AG10803 (cell line): ENCODE measurements around the gene LYZL1.
"Not testable (repeated sequence)": the region's sequence is repeated elsewhere in the genome, so short reads cannot be mapped to it uniquely, and the experiment has no call there.

Source experiments
- DNase-seq: peaks from one replicate; pipeline ENCODE4 v3.0.0; 2010; ENCODE audit warnings: low read depth
- H3K4me3 ChIP-seq: 2 replicates; pipeline ENCODE4 v1.5.1; 2011; ENCODE audit warnings: mild to moderate bottlenecking, low read length, control low read depth
- TF ChIP-seq, protein P1 (sequence below): conservative IDR thresholded peaks from 2 replicates; pipeline ENCODE4 v1.5.1; 2011; ENCODE audit warnings: mild to moderate bottlenecking, low read length, control low read depth, inconsistent platforms

Gene LYZL1

DNA sequence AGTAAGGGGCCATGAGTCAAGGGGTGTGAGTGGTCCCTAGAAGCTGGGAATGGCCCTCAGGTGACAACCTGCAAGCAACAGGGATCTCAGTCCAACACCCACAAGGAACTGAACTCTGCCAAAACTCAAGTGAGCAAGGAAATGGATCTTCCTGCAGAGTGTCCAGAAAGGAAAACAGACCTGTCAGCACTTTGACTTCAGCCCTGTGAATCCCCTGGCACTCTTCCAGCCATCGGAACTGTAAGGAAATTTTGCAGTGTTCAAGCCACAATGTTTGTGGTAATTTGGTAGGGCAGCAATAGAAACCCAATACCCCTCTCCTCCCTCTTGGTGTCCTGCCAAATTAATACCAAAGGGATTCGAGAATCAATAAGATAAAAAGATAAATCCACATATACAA, 6.9 kb downstream of the LYZL1 start:
- DNase-seq: no peak
- TF ChIP-seq, protein P1, sequence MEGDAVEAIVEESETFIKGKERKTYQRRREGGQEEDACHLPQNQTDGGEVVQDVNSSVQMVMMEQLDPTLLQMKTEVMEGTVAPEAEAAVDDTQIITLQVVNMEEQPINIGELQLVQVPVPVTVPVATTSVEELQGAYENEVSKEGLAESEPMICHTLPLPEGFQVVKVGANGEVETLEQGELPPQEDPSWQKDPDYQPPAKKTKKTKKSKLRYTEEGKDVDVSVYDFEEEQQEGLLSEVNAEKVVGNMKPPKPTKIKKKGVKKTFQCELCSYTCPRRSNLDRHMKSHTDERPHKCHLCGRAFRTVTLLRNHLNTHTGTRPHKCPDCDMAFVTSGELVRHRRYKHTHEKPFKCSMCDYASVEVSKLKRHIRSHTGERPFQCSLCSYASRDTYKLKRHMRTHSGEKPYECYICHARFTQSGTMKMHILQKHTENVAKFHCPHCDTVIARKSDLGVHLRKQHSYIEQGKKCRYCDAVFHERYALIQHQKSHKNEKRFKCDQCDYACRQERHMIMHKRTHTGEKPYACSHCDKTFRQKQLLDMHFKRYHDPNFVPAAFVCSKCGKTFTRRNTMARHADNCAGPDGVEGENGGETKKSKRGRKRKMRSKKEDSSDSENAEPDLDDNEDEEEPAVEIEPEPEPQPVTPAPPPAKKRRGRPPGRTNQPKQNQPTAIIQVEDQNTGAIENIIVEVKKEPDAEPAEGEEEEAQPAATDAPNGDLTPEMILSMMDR: no peak
- H3K4me3 ChIP-seq: no peak overlapping the region

DNA sequence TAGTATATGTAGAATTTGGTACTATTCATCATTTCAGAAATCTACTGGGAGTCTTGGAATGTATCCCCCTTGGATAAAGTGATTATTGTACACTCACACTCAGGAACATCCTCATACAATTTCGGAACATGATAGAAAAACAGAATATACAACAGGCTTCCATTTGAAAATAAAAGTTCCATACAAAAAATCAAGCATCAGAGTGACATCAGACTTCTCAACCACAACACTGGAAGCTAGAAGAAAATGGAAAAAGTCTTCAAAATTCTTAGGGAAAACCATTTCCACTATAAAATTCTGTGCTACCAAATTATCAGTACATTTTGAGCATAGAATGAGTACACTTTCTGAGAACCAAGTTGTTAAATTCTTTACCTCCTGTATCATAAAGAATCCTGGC, 8.8 kb downstream of the LYZL1 start:
- no peak overlapping the region for H3K4me3 ChIP-seq
- TF ChIP-seq, protein P1: no peak
- DNase-seq: no peak

DNA sequence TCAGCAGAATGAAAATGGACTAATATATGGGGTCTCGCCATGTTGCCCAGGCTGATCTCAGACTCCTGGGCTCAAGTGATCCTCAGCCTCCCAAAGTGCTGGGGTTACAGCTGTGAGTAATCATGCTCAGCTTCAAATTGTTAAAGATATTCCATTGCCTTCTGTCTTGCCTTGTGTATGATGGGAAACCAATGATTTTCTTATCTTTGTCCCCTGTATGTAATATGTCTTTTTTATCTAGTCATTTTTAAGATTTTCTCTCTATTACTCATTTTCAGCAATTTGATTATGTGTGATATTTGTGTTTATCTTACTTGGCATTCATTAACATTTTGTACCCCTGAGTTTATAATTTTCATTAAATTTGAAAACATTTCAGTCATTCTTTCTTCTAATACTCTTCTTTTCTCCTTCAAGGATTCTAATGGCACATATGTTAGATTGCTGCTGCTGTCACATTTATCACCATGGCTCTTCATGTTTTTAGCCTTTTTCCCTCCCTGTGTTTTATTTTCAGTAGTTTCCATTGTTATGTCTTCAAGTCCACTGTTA, 12.6 kb downstream of the LYZL1 start:
- DNase-seq: no peak
- TF ChIP-seq, protein P1: no peak
- no peak overlapping the region for H3K4me3 ChIP-seq

DNA sequence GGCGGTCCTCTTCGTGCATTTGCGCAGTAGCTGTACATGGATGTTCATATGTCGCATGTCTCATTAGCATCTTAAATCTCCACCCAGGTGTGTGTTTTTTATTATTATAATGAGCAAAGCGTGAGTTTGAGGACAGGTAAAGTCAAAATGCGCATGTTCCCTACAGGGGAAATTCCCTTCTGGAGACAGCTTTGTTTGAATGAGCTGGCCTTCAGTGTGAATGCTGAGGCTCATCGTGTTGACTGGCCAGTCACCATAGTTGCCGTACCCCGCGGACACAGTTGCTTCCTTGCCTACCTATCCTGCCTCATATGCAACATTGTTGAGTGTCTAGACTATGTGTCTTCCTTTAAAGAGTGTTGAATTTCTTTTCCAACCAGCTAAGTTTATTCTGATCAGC, 13.6 kb downstream of the LYZL1 start:
- H3K4me3 ChIP-seq: no peak overlapping the region
- no peak for DNase-seq
- TF ChIP-seq, protein P1: no peak

DNA sequence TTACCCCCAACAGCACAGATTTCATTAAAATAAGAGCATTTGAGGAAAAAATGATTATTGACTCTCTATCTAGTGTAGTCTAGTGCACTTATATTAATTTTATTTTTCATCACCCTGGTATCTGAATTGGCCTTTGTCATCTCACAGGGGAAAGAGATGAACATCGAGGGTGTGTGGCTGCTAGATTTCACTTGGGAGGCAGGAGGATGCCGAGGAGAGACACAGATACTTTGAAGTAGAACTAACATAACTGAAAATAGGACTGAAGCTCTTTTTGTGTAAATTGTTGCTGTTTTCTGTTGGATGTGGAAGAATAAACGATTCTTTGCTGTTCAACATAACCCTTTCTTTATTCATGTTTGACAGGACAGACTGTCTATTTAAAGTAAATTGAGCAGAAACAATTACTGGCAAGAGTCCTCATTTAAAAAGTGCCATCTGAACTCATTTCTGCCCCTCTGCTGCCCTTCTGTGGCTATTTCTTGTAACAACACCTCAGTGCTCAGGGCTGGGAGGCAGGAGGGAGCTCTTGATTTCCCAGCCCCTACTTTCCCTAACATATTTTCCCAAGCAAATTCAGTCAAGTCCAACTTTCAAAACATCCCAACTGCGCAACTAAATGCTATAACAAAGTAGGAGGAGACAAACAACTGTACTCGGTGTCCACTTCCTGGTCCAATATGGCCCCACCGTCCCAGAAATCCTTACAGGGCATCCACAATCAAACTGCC, 15.6 kb downstream of the LYZL1 start:
- peak; percentile 65 for DNase-seq
- TF ChIP-seq, protein P1: peak; percentile 86
- H3K4me3 ChIP-seq: no peak overlapping the region

DNA sequence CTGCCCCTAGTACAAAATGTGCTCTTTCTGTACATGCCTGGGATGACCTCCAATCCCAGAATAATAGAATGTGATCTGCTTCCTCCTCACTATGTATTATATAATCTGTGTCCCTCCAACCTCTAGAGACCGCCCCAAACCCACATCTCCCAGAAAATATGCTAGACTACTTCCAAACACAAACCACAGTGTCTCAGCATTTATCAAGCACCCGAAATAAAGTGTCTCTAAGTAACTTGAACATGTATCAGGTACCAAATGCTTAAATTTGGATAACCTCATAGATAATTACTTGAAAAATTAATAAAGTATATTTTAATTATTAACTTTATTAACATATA, 16.1 kb downstream of the LYZL1 start:
- TF ChIP-seq, protein P1: no peak
- no peak for DNase-seq
- H3K4me3 ChIP-seq: no peak overlapping the region

DNA sequence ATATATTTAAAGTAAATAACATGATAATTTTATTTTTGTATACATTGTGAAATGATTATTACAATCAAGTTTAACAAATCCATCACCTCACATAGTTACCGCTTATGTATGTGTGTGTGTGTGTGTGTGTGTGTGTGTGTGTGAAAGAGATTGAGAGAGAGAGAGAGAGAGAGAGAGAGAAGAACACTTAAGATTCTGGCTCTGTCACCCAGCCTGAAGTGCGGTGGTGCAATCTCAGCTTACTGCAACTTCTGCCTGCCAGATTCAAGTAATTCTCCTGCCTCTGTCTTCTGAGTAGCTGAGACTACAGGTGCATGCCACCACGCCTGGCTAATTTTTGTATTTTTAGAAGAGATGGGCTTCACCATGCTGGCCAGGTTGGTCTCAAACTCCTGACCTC, 17.8 kb downstream of the LYZL1 start:
- no peak overlapping the region for H3K4me3 ChIP-seq
- DNase-seq: peak; percentile 16
- TF ChIP-seq, protein P1: no peak

DNA sequence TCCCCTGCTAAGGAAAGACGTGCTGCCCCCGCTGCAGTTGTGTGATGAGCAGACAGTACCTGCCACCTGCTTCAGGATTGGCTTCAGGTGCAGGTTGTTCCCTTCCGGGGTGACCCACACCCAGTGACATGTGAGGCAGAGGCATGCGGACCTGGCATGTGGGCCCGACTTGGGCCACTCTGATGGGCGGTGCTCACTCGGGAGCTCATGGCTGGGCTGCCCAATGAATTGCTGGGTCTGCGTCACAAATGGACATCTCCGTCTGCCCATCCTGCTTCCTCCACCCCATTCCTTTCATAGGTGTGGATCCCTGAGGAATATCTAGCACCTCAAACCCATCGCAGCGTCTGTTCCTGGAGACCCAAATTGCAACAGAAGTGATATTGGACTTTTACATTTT, 19.3 kb downstream of the LYZL1 start:
- DNase-seq, H3K4me3 ChIP-seq: not testable (repeated sequence)
